Dermis lymphatic vessel endothelial cell (primary cell): Measurements from ENCODE around the gene POLD2. TPM values are rescaled to one million over a fixed set of nuclear protein-coding genes. Genes with fewer than 3 reads are reported as not detected.

Source experiments
- total RNA-seq: library from RNA; depleted of rRNA; stranded (reverse); fragments of >200 nt; gene quantifications from 2 replicates; pipeline ENCODE4 v1.2.1, GENCODE V29; 2014

Gene POLD2
- 28.0 and 44.7 TPM in 2 replicates for total RNA-seq

GRCh38 chr7:44123190-44124003 lies at the start of gene POLD2:
TSS of gene POLD2 (minus strand) at chr7:44123548. CDS start at chr7:44122053, 1,495 bp downstream.

GRCh38 chr7:44141221-44141850 lies 18.0 kb upstream of the POLD2 start, which contains the start of gene MYL7:
TSS of gene MYL7 (minus strand) at chr7:44141332. CDS start at chr7:44141305, 27 bp downstream.

GRCh38 chr7:44103923-44104859 lies 19.2 kb downstream of the POLD2 start, which contains the start of gene AEBP1:
TSS of gene AEBP1 (plus strand) at chr7:44104345. CDS start at chr7:44104666, 321 bp downstream.

GRCh38 chr7:44065431-44066110 lies 57.8 kb downstream of the POLD2 start, which contains the start of gene PGAM2:
TSS of gene PGAM2 (minus strand) at chr7:44065567. CDS start at chr7:44065529, 38 bp downstream.

Other genes with a start within 250 kb of the POLD2 start
- 20.5 and 23.1 TPM in 2 replicates for gene URGCP, start 217.0 kb downstream of the POLD2 start, total RNA-seq
- 3.8 and 5.3 TPM in 2 replicates for gene UBE2D4, start 197.1 kb downstream of the POLD2 start, total RNA-seq
- gene SPDYE1, start 125.7 kb downstream of the POLD2 start, total RNA-seq, result not detected in 2 replicates
- gene DBNL, start 78.8 kb downstream of the POLD2 start, total RNA-seq, result 99.4 and 116 TPM in 2 replicates
- not detected in 2 replicates for gene PGAM2, start 58.0 kb downstream of the POLD2 start, total RNA-seq
- gene POLM, start 41.0 kb downstream of the POLD2 start, total RNA-seq, result 5.6 and 7.1 TPM in 2 replicates
- 10.2 and 14.4 TPM in 2 replicates for gene AEBP1, start 19.2 kb downstream of the POLD2 start, total RNA-seq
- gene MYL7, start 17.8 kb upstream of the POLD2 start, total RNA-seq, result not detected in 2 replicates
- gene GCK, start 65.9 kb upstream of the POLD2 start, total RNA-seq, result 0.09 and 0.22 TPM in 2 replicates
- 68.6 and 94.1 TPM in 2 replicates for gene YKT6, start 77.4 kb upstream of the POLD2 start, total RNA-seq
- under 0.01 TPM in 1 of 2 replicates, not detected in the other for gene CAMK2B, start 202.0 kb upstream of the POLD2 start, total RNA-seq